DND-41 (cell line): ENCODE data around the gene SUCLG2.

Experiments
- EZH2 ChIP-seq: IDR thresholded peaks from 3 replicates; pipeline ENCODE4 v1.6.1; 2012; ENCODE audit warnings: borderline replicate concordance, low read depth, mild to moderate bottlenecking, moderate library complexity, low read length, inconsistent platforms; ENCODE audit not compliant: severe bottlenecking
- TF ChIP-seq, protein P1 (sequence below): IDR thresholded peaks from 2 replicates; pipeline ENCODE4 v1.5.1; 2012; ENCODE audit warnings: borderline replicate concordance, low read length, moderate library complexity, mild to moderate bottlenecking; ENCODE audit not compliant: poor library complexity, severe bottlenecking; ENCODE audit errors: extremely low read depth

- TF ChIP-seq, protein P1, sequence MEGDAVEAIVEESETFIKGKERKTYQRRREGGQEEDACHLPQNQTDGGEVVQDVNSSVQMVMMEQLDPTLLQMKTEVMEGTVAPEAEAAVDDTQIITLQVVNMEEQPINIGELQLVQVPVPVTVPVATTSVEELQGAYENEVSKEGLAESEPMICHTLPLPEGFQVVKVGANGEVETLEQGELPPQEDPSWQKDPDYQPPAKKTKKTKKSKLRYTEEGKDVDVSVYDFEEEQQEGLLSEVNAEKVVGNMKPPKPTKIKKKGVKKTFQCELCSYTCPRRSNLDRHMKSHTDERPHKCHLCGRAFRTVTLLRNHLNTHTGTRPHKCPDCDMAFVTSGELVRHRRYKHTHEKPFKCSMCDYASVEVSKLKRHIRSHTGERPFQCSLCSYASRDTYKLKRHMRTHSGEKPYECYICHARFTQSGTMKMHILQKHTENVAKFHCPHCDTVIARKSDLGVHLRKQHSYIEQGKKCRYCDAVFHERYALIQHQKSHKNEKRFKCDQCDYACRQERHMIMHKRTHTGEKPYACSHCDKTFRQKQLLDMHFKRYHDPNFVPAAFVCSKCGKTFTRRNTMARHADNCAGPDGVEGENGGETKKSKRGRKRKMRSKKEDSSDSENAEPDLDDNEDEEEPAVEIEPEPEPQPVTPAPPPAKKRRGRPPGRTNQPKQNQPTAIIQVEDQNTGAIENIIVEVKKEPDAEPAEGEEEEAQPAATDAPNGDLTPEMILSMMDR: no peak
- TF ChIP-seq EZH2: no peak
Observed at GRCh38 chr3:67325231-67325630, 329.2 kb downstream of the SUCLG2 start.
